ENCODE data around the gene SRSF3.
"Not testable (repeated sequence)": the region's sequence is repeated elsewhere in the genome, so short reads cannot be mapped to it uniquely, and the experiment has no call there.

Gene SRSF3

GRCh38 chr6:36577301-36577700, 16.9 kb upstream of the SRSF3 start:
- no peak for FAIRE-seq

GRCh38 chr6:36578030-36578429, 16.1 kb upstream of the SRSF3 start:
- FAIRE-seq: no peak

- FAIRE-seq: no peak
Observed at GRCh38 chr6:36578431-36578830, 15.7 kb upstream of the SRSF3 start.

- FAIRE-seq: no peak
Observed at GRCh38 chr6:36580184-36580526, 14.0 kb upstream of the SRSF3 start.

- FAIRE-seq: no peak
Observed at GRCh38 chr6:36581716-36582115, 12.4 kb upstream of the SRSF3 start.

GRCh38 chr6:36586606-36587005, 7.6 kb upstream of the SRSF3 start:
- FAIRE-seq: no peak

GRCh38 chr6:36589025-36589400, 5.1 kb upstream of the SRSF3 start:
- not testable (repeated sequence) for FAIRE-seq

- no peak for FAIRE-seq
Observed at GRCh38 chr6:36590237-36590636, 3.9 kb upstream of the SRSF3 start.

- no peak for FAIRE-seq
Observed at GRCh38 chr6:36592221-36592655, 1.9 kb upstream of the SRSF3 start.

GRCh38 chr6:36593569-36594028, 563 bp upstream of the SRSF3 start:
- FAIRE-seq: no peak

GRCh38 chr6:36594816-36595643, 868 bp downstream of the SRSF3 start:
- no peak for FAIRE-seq

- FAIRE-seq: no peak
Observed at GRCh38 chr6:36596356-36596755, 2.2 kb downstream of the SRSF3 start.

GRCh38 chr6:36597775-36598174, 3.6 kb downstream of the SRSF3 start:
- FAIRE-seq: no peak

GRCh38 chr6:36598326-36598725, 4.2 kb downstream of the SRSF3 start:
- no peak for FAIRE-seq

GRCh38 chr6:36598739-36599318, 4.7 kb downstream of the SRSF3 start:
- FAIRE-seq: no peak

- no peak for FAIRE-seq
Observed at GRCh38 chr6:36599791-36600209, 5.6 kb downstream of the SRSF3 start.

- FAIRE-seq: no peak
Observed at GRCh38 chr6:36600564-36601146, 6.5 kb downstream of the SRSF3 start.

- FAIRE-seq: not testable (repeated sequence)
Observed at GRCh38 chr6:36601818-36602217, 7.7 kb downstream of the SRSF3 start.

- FAIRE-seq: no peak
Observed at GRCh38 chr6:36603222-36604089, 9.3 kb downstream of the SRSF3 start.

GRCh38 chr6:36604090-36605060, 10.2 kb downstream of the SRSF3 start:
- no peak for FAIRE-seq

- no peak for FAIRE-seq
Observed at GRCh38 chr6:36605143-36605542, 11.0 kb downstream of the SRSF3 start.
